ENCODE results near the gene CACNA1C.

The CACNA1C gene

DNA sequence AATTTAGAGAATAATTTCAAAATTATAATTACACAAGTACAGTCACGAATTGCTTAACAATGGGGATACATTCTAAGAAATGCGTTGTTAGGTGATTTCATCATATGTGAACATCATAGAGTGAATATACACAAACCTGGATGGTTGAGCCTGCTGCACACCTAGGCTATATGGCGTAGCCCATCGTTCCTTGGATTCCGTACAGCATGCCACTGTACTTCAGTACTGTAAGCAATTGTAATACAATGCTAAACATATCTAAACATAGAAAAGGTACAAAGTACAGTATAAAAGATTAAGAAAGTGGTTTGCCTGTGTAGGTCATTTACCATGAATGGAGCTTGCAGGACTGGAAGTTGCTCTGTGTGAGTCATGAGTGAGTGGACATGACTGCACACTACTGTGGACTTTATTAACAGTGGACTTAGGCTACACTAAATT is 286.2 kb downstream of the CACNA1C start:
- H3K4me1 ChIP-seq (ENCODE audit: control insufficient read depth, insufficient read depth, low read length), result peaks cover 19% of the 10 kb centered on the region
- no peaks in the 10 kb centered on the region for H3K36me3 ChIP-seq (ENCODE audit: control insufficient read depth, insufficient read depth, low read length)
- no peak overlapping the region for H3K4me3 ChIP-seq (ENCODE audit: low read length)
- no peaks in the 10 kb centered on the region for H3K9me3 ChIP-seq (ENCODE audit: control insufficient read depth, low read length)
- no peaks in the 10 kb centered on the region for H3K27me3 ChIP-seq (ENCODE audit: control insufficient read depth, insufficient read depth, low read length)
- H3K9ac ChIP-seq (ENCODE audit: low read length), result no peak overlapping the region

GRCh38 chr12:2341051-2341751 is 288.4 kb downstream of the CACNA1C start:
- no peak overlapping the region for H3K4me3 ChIP-seq (ENCODE audit: low read length)
- no peak overlapping the region for H3K9ac ChIP-seq (ENCODE audit: low read length)
- no peaks in the 10 kb centered on the region for H3K9me3 ChIP-seq (ENCODE audit: control insufficient read depth, low read length)
- H3K4me1 ChIP-seq (ENCODE audit: control insufficient read depth, insufficient read depth, low read length), result peaks cover 18% of the 10 kb centered on the region
- peaks cover 4% of the 10 kb centered on the region for H3K27me3 ChIP-seq (ENCODE audit: control insufficient read depth, insufficient read depth, low read length)
- H3K36me3 ChIP-seq (ENCODE audit: control insufficient read depth, insufficient read depth, low read length), result no peaks in the 10 kb centered on the region

- Histone ChIP-seq H3K9ac (ENCODE audit: low read length) (no peak overlapping the region), H3K9me3 (ENCODE audit: control insufficient read depth, low read length) (no peaks in the 10 kb centered on the region), H3K27me3 (ENCODE audit: control insufficient read depth, insufficient read depth, low read length) (peaks cover 4% of the 10 kb centered on the region), H3K4me3 (ENCODE audit: low read length) (no peak overlapping the region), H3K36me3 (ENCODE audit: control insufficient read depth, insufficient read depth, low read length) (no peaks in the 10 kb centered on the region), H3K4me1 (ENCODE audit: control insufficient read depth, insufficient read depth, low read length) (peaks cover 12% of the 10 kb centered on the region)
Observed at GRCh38 chr12:2341871-2342270, 289.1 kb downstream of the CACNA1C start.

DNA sequence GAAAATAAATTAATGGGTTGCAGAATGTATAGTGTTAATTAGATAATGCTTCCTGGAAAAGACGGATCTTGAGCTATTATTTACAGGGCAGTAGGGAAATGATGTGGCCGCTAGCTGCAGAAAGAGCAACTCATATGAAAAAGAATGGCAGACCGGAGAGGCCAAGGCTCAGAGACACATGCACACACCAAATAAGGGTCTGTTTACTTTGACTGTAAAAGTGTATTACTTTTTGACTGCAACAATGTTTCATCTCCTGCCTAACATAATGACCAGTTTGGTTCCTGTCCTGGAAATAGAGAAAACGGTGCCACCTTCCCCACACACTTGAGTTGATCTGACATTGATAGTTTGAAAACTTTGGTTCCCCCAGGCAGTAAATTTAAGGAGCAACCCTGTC is 290.9 kb downstream of the CACNA1C start:
- Histone ChIP-seq H3K9me3 (ENCODE audit: control insufficient read depth, low read length) (no peaks in the 10 kb centered on the region), H3K36me3 (ENCODE audit: control insufficient read depth, insufficient read depth, low read length) (no peaks in the 10 kb centered on the region), H3K9ac (ENCODE audit: low read length) (no peak overlapping the region), H3K4me3 (ENCODE audit: low read length) (no peak overlapping the region), H3K27me3 (ENCODE audit: control insufficient read depth, insufficient read depth, low read length) (peaks cover 4% of the 10 kb centered on the region), H3K4me1 (ENCODE audit: control insufficient read depth, insufficient read depth, low read length) (peaks cover 7% of the 10 kb centered on the region)

DNA sequence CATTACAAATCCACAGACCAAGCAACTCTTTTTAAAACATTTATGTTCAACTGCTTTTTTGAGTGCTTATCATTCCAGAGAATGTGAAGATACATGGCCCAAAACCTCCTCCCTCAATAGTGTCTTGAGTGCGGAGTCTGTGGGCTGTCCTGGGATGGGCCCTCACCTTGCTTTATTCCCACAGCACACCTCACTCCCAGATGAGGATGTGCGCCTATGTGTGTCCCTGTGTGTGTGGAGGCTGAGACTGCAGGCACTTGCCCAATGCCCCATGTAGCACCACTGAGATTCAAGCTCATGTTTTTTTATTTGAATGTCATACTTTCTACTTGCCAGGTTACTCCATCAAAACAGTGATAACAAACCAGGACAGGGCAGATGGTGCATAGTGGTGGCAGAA is 291.7 kb downstream of the CACNA1C start:
- Histone ChIP-seq H3K4me3 (ENCODE audit: low read length) (no peak overlapping the region), H3K9ac (ENCODE audit: low read length) (no peak overlapping the region), H3K4me1 (ENCODE audit: control insufficient read depth, insufficient read depth, low read length) (peaks cover 3% of the 10 kb centered on the region), H3K36me3 (ENCODE audit: control insufficient read depth, insufficient read depth, low read length) (no peaks in the 10 kb centered on the region), H3K9me3 (ENCODE audit: control insufficient read depth, low read length) (no peaks in the 10 kb centered on the region), H3K27me3 (ENCODE audit: control insufficient read depth, insufficient read depth, low read length) (peaks cover 4% of the 10 kb centered on the region)

DNA sequence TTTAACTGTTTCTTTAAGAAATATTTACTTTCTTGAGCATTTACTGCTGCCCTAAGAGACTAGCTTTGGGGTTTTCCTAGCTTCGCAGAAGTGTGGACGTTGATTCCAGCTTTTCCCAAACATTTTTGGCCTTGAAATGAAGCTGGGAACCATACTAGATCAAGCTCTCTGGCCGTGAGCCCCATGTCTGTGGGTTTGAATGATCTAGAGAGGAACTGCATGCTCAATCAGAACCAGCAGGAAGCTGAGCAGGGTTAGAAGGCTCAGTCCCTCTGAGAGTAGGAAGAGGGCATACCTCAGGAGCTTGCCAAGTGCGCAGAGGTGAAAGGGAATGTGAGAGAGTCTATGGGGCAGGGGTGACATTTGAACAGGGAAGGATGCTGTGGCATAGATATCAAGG is 292.1 kb downstream of the CACNA1C start:
- Histone ChIP-seq H3K4me3 (ENCODE audit: low read length) (no peak overlapping the region), H3K36me3 (ENCODE audit: control insufficient read depth, insufficient read depth, low read length) (no peaks in the 10 kb centered on the region), H3K9ac (ENCODE audit: low read length) (no peak overlapping the region), H3K27me3 (ENCODE audit: control insufficient read depth, insufficient read depth, low read length) (peaks cover 4% of the 10 kb centered on the region), H3K4me1 (ENCODE audit: control insufficient read depth, insufficient read depth, low read length) (peaks cover 3% of the 10 kb centered on the region), H3K9me3 (ENCODE audit: control insufficient read depth, low read length) (no peaks in the 10 kb centered on the region)

DNA sequence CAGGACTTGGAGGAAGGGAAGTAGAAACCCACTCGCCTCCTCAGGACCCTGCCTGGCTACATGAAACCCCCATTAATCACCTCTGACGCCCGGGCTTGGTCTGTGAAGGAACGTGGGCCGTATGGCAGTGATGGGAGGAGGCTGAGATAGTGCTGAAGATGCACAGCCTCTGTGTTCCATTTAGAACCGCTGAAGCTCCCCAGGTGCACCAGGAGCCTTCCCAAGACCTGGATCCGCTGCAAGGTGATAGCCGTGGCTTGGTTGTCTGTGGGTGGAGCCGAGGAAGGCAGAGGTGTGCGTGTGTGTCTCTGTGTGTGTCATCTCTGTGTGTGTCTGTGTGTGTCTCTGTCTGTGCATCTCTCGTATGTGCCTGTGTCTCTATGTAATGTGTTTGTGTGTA is 293.1 kb downstream of the CACNA1C start:
- Histone ChIP-seq H3K9ac (ENCODE audit: low read length) (no peak overlapping the region), H3K9me3 (ENCODE audit: control insufficient read depth, low read length) (no peaks in the 10 kb centered on the region), H3K4me1 (ENCODE audit: control insufficient read depth, insufficient read depth, low read length) (peaks cover 3% of the 10 kb centered on the region), H3K36me3 (ENCODE audit: control insufficient read depth, insufficient read depth, low read length) (no peaks in the 10 kb centered on the region), H3K4me3 (ENCODE audit: low read length) (no peak overlapping the region), H3K27me3 (ENCODE audit: control insufficient read depth, insufficient read depth, low read length) (peaks cover 4% of the 10 kb centered on the region)

- Histone ChIP-seq H3K9ac (ENCODE audit: low read length) (no peak overlapping the region), H3K9me3 (ENCODE audit: control insufficient read depth, low read length) (no peaks in the 10 kb centered on the region), H3K36me3 (ENCODE audit: control insufficient read depth, insufficient read depth, low read length) (no peaks in the 10 kb centered on the region), H3K4me1 (ENCODE audit: control insufficient read depth, insufficient read depth, low read length) (peaks cover 3% of the 10 kb centered on the region), H3K27me3 (ENCODE audit: control insufficient read depth, insufficient read depth, low read length) (peaks cover 4% of the 10 kb centered on the region), H3K4me3 (ENCODE audit: low read length) (no peak overlapping the region)
Observed at GRCh38 chr12:2346416-2346815, 293.6 kb downstream of the CACNA1C start.

GRCh38 chr12:2347137-2347843 is 294.5 kb downstream of the CACNA1C start:
- Histone ChIP-seq H3K4me3 (ENCODE audit: low read length) (no peak overlapping the region), H3K4me1 (ENCODE audit: control insufficient read depth, insufficient read depth, low read length) (no peaks in the 10 kb centered on the region), H3K9me3 (ENCODE audit: control insufficient read depth, low read length) (no peaks in the 10 kb centered on the region), H3K9ac (ENCODE audit: low read length) (no peak overlapping the region), H3K27me3 (ENCODE audit: control insufficient read depth, insufficient read depth, low read length) (peaks cover 4% of the 10 kb centered on the region), H3K36me3 (ENCODE audit: control insufficient read depth, insufficient read depth, low read length) (no peaks in the 10 kb centered on the region)

GRCh38 chr12:2347844-2348481 is 295.2 kb downstream of the CACNA1C start:
- Histone ChIP-seq H3K9ac (ENCODE audit: low read length) (no peak overlapping the region), H3K36me3 (ENCODE audit: control insufficient read depth, insufficient read depth, low read length) (no peaks in the 10 kb centered on the region), H3K4me1 (ENCODE audit: control insufficient read depth, insufficient read depth, low read length) (no peaks in the 10 kb centered on the region), H3K4me3 (ENCODE audit: low read length) (no peak overlapping the region), H3K27me3 (ENCODE audit: control insufficient read depth, insufficient read depth, low read length) (peaks cover 4% of the 10 kb centered on the region), H3K9me3 (ENCODE audit: control insufficient read depth, low read length) (no peaks in the 10 kb centered on the region)

DNA sequence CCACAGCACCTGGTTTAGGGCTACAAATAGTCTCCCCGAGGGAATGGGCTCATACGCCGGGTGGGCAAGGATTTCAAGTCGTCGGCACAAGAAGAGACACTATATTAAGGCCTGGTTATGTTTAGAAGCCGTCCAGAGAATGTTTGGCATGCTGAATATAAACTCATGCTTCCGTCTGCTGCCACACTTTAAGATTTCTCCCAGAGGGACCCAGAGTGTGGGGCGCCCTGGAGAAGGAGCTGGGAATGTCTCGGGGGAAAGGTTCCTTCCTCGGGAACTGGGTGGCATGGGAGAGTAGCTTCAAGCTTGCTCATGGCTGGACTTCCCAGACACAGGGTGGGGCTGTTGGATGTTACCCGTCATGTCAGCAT is 295.7 kb downstream of the CACNA1C start:
- H3K9me3 ChIP-seq (ENCODE audit: control insufficient read depth, low read length), result no peaks in the 10 kb centered on the region
- H3K36me3 ChIP-seq (ENCODE audit: control insufficient read depth, insufficient read depth, low read length), result no peaks in the 10 kb centered on the region
- no peaks in the 10 kb centered on the region for H3K4me1 ChIP-seq (ENCODE audit: control insufficient read depth, insufficient read depth, low read length)
- H3K9ac ChIP-seq (ENCODE audit: low read length), result no peak overlapping the region
- no peak overlapping the region for H3K4me3 ChIP-seq (ENCODE audit: low read length)
- H3K27me3 ChIP-seq (ENCODE audit: control insufficient read depth, insufficient read depth, low read length), result peaks cover 7% of the 10 kb centered on the region

GRCh38 chr12:2351161-2351560 is 298.4 kb downstream of the CACNA1C start:
- H3K36me3 ChIP-seq (ENCODE audit: control insufficient read depth, insufficient read depth, low read length), result no peaks in the 10 kb centered on the region
- no peaks in the 10 kb centered on the region for H3K4me1 ChIP-seq (ENCODE audit: control insufficient read depth, insufficient read depth, low read length)

More at GRCh38 chr12:2351161-2351560, 298.4 kb downstream of the CACNA1C start:
- Histone ChIP-seq H3K4me3 (ENCODE audit: low read length) (no peak overlapping the region), H3K9ac (ENCODE audit: low read length) (no peak overlapping the region), H3K27me3 (ENCODE audit: control insufficient read depth, insufficient read depth, low read length) (peaks cover 4% of the 10 kb centered on the region), H3K9me3 (ENCODE audit: control insufficient read depth, low read length) (no peaks in the 10 kb centered on the region)

All from mucosa of stomach (tissue), 1 donor.